Chondrocyte (in vitro differentiated cells): ENCODE results near the gene AFF2. TPM values are rescaled to one million over a fixed set of nuclear protein-coding genes. Genes with fewer than 3 reads are reported as not detected.

Experiments used
- DNase-seq: peaks from one replicate; pipeline ENCODE4 v3.0.0; 2021; ENCODE audit warnings: mixed read lengths, low spot score
- H3K27ac Mint-ChIP-seq: one replicate; pipeline ENCODE4 v1.8.0; 2021; ENCODE audit warnings: mild to moderate bottlenecking, moderate library complexity, mixed read lengths; ENCODE audit not compliant: unreplicated experiment
- H3K27me3 Mint-ChIP-seq: 2 replicates; pipeline ENCODE4 v1.8.0; 2021; ENCODE audit warnings: low read depth, mixed read lengths
- H3K36me3 Mint-ChIP-seq: 2 replicates; pipeline ENCODE4 v1.8.0; 2021; ENCODE audit warnings: low read depth, mixed read lengths
- H3K4me1 Mint-ChIP-seq: 2 replicates; pipeline ENCODE4 v1.8.0; 2021; ENCODE audit warnings: low read depth, mild to moderate bottlenecking, mixed read lengths
- H3K4me3 Mint-ChIP-seq: one replicate; pipeline ENCODE4 v1.8.0; 2021; ENCODE audit warnings: mild to moderate bottlenecking, moderate library complexity, mixed read lengths; ENCODE audit not compliant: unreplicated experiment
- H3K9me3 Mint-ChIP-seq: 2 replicates; pipeline ENCODE4 v1.8.0; 2021; ENCODE audit warnings: low read depth, mixed read lengths
- total RNA-seq: library from RNA; stranded (reverse); gene quantifications from 3 replicates; pipeline ENCODE4 v1.2.1, GENCODE V29; 2021
- TF ChIP-seq, protein P1 (sequence below): fragments of 200-600 bp; sonication (generic); IDR thresholded peaks from 2 replicates; pipeline ENCODE4 v1.5.0; 2021; ENCODE audit warnings: antibody characterized with exemption, mild to moderate bottlenecking, moderate library complexity

Gene AFF2
- total RNA-seq, 1 donor from 2014 or later: 22.4 TPM

DNA sequence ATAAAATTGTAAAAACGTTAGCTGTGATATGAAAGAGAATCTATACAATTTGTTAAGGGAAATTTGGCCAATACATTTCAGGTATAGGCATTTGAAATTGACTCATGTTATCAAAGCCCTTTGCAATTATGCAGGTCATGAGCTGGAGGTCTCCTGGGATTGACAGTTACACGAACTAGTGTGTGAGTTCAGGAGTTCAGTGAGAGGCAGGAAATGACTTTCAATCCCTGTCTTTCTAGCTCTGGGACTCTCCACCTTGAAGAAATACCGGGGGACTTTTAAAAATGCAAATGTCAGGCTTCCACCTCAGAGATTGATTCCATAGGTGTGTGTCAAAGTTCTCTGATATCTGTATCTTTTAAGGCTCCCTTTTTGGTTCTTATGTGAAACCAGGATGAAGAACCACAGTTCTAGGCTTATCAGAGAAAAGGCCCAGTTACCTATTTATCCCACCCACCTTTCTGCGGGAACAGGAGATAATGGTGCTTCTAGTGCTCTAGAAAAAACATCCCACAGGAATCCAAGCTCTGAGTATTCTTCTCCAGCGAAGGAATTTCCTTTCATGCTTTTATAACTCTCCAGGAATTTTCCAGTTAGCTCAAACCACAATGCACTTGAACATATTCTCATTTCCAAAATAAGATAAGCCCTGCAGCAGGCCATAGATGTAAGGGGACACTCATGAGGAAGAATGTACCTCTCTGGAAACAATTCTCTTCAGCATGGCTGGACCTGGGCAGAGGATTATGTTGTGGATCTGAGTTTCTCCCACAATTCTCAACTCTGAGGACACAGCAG, 503.6 kb downstream of the AFF2 start:
- Mint-ChIP-seq H3K9me3 (peaks cover 12% of the 10 kb centered on the region), H3K36me3 (no peaks in the 10 kb centered on the region), H3K4me3 (no peak overlapping the region), H3K27me3 (no peaks in the 10 kb centered on the region), H3K4me1 (peaks cover 17% of the 10 kb centered on the region), H3K27ac (no peak overlapping the region)
- DNase-seq: no peak
- TF ChIP-seq, protein P1, sequence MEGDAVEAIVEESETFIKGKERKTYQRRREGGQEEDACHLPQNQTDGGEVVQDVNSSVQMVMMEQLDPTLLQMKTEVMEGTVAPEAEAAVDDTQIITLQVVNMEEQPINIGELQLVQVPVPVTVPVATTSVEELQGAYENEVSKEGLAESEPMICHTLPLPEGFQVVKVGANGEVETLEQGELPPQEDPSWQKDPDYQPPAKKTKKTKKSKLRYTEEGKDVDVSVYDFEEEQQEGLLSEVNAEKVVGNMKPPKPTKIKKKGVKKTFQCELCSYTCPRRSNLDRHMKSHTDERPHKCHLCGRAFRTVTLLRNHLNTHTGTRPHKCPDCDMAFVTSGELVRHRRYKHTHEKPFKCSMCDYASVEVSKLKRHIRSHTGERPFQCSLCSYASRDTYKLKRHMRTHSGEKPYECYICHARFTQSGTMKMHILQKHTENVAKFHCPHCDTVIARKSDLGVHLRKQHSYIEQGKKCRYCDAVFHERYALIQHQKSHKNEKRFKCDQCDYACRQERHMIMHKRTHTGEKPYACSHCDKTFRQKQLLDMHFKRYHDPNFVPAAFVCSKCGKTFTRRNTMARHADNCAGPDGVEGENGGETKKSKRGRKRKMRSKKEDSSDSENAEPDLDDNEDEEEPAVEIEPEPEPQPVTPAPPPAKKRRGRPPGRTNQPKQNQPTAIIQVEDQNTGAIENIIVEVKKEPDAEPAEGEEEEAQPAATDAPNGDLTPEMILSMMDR: no peak

DNA sequence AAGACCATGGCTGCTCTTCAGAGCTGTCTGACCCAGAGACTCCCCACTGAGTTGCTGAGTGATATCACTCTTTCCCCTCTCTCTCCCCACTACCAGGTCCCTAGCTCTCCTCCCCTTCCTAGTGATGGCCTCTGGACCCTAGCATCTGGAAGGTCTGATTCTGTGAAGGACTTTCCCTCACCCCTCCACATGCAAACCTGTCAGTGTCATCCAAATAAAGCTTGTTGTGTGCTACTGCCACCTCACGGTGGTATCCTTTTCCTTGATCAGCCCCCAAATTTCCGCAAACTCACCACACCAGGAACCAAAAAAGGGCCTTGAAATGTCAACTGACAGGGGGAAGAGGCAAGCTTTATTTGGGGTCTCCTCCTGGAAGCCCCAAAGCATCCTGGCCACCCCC, 504.5 kb downstream of the AFF2 start:
- Mint-ChIP-seq H3K27ac (no peak overlapping the region), H3K27me3 (no peaks in the 10 kb centered on the region), H3K4me1 (peaks cover 17% of the 10 kb centered on the region), H3K4me3 (no peak overlapping the region), H3K9me3 (peaks cover 12% of the 10 kb centered on the region), H3K36me3 (no peaks in the 10 kb centered on the region)
- DNase-seq: no peak
- TF ChIP-seq, protein P1: no peak

DNA sequence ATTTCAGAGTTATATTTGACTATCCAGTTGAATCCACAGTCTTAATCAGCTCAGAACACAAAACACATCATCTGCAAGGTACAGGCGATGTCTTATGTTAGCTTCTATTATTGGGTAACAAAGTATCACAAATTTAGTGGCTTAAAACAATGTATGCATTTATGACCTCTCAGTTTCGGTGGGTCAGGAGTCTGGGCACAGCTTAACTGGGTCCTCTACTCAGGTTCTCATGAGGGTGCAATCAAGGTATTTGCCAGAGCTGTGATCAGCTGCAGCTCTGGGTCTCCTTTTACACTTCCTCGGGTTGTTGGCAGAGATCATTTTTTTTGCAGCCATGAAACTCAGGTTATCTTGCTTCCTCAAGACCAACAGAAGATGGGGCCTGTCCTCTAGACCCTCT, 505.8 kb downstream of the AFF2 start:
- Mint-ChIP-seq H3K27me3 (no peaks in the 10 kb centered on the region), H3K9me3 (peaks cover 11% of the 10 kb centered on the region), H3K4me3 (no peak overlapping the region), H3K4me1 (peaks cover 17% of the 10 kb centered on the region), H3K36me3 (no peaks in the 10 kb centered on the region), H3K27ac (no peak overlapping the region)
- TF ChIP-seq, protein P1: no peak
- no peak for DNase-seq

DNA sequence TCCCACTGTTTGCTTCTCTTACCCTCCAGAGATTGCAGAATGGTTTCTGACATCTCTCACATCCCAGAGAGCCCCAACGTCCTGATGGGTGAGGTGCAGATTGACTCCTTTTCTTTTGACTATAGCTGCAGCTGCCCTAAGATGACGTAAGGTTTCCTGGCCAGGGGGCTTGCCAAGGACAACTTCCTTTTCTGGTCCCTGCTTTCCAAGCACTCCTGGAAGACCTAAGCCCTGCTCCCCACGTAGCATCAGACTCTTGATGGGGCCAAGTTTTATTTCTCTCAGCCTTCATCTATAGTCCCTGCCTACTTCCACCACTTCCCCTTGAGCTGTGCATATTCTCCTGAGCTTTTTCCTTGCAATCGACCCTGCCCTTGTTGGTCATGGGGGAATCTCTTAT, 507.0 kb downstream of the AFF2 start:
- peaks cover 17% of the 10 kb centered on the region for H3K4me1 Mint-ChIP-seq
- no peaks in the 10 kb centered on the region for H3K36me3 Mint-ChIP-seq
- H3K27me3 Mint-ChIP-seq: no peaks in the 10 kb centered on the region
- H3K27ac Mint-ChIP-seq: no peak overlapping the region
- no peak overlapping the region for H3K4me3 Mint-ChIP-seq
- H3K9me3 Mint-ChIP-seq: peaks cover 7% of the 10 kb centered on the region
- DNase-seq: no peak
- TF ChIP-seq, protein P1: no peak

DNA sequence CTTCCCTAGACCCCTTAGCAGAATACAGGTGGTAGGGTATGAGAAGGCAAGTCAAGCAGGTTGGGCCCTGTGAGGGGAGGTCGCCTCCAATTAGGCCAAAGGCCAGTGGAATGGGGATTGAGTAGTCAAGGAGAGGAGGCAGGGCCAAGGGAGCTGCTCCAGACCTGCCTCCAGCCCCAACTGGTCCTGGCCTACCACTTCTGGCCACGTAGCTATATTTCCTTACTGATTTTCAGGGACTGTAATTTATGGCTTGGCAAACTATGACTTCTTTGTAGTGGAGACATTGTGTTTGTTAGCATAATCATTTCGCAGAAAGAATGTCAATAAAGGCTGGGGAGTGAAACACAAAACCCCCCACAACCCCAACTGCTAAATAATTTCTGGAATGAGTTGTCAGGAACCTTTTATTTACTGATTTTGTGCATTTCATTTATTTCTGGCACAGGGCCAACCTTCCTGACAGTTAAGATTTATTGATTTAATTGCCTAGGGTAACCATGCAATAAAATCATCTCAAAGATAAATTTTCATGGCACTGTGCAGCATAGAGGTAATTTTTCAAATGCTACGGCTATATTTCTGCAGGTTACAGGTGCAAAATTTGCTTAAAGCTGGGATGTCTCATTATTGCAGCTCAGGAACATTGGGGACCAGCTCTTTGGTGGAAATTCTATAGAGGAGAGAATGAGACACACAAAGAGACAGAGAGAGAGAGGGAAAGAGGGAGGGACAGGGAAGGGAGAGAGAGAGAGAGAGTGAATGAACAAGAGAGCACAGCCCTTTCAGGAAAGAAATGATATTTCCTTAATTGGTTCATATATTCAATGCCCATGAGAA, 509.8 kb downstream of the AFF2 start:
- Mint-ChIP-seq H3K36me3 (no peaks in the 10 kb centered on the region), H3K4me1 (no peaks in the 10 kb centered on the region), H3K4me3 (no peak overlapping the region), H3K27ac (no peak overlapping the region), H3K27me3 (no peaks in the 10 kb centered on the region), H3K9me3 (peaks cover 9% of the 10 kb centered on the region)
- DNase-seq: no peak
- TF ChIP-seq, protein P1: no peak
